WTC11 (cell line): Measurements from ENCODE around the gene LHPP. TPM values are rescaled to one million over a fixed set of nuclear protein-coding genes. Genes with fewer than 3 reads are reported as not detected.

Experiments
- ATAC-seq: fragments of 200-7000 bp; cut with Tn5 transposase; 2 replicates; pipeline ENCODE4 v1.10.0; 2021; ENCODE audit warnings: mild to moderate bottlenecking, moderate library complexity
- CTCF ChIA-PET: fragments of 300-600 bp; sonication (Branson Sonifier 250); formaldehyde crosslinking; loops from one replicate; lab custom pipeline; 2021; ENCODE audit warnings: antibody characterized with exemption; lab: Charles Lee
- POLR2A ChIA-PET: fragments of 350-600 bp; sonication (Branson Sonifier 250); formaldehyde crosslinking; loops from one replicate; lab custom pipeline; 2021; ENCODE audit warnings: antibody characterized with exemption; lab: Charles Lee
- DNase-seq: peaks from one replicate; pipeline ENCODE4 v3.0.0; 2021; ENCODE audit warnings: low spot score
- H3K27ac Mint-ChIP-seq: 2 replicates; pipeline ENCODE4 v1.8.0; 2021; ENCODE audit warnings: mixed read lengths
- H3K27me3 Mint-ChIP-seq: 2 replicates; pipeline ENCODE4 v1.8.0; 2021; ENCODE audit warnings: low read depth, mild to moderate bottlenecking, moderate library complexity, mixed read lengths
- H3K36me3 Mint-ChIP-seq: 2 replicates; pipeline ENCODE4 v1.8.0; 2021; ENCODE audit warnings: mixed read lengths
- H3K4me1 Mint-ChIP-seq: 2 replicates; pipeline ENCODE4 v1.8.0; 2022; ENCODE audit warnings: mixed read lengths
- H3K4me3 Mint-ChIP-seq: 2 replicates; pipeline ENCODE4 v1.8.0; 2021; ENCODE audit warnings: mild to moderate bottlenecking, moderate library complexity, mixed read lengths
- H3K9me3 Mint-ChIP-seq: 2 replicates; pipeline ENCODE4 v1.8.0; 2021; ENCODE audit warnings: mixed read lengths
- ETV6 ChIP-seq: sonication (generic); formaldehyde crosslinking; IDR thresholded peaks from 2 replicates; pipeline ENCODE4 v1.8.1; 2022; ENCODE audit warnings: mild to moderate bottlenecking, missing genetic modification reagents
- FOXK1 ChIP-seq: sonication (generic); formaldehyde crosslinking; IDR thresholded peaks from 2 replicates; pipeline ENCODE4 v1.8.0; 2022; ENCODE audit warnings: mild to moderate bottlenecking, moderate library complexity, missing genetic modification reagents
- FOXP1 ChIP-seq: sonication (generic); formaldehyde crosslinking; IDR thresholded peaks from 2 replicates; pipeline ENCODE4 v1.8.0; 2022; ENCODE audit warnings: missing genetic modification reagents, mild to moderate bottlenecking, moderate library complexity, borderline replicate concordance
- GABPB1 ChIP-seq: sonication (generic); formaldehyde crosslinking; IDR thresholded peaks from 2 replicates; pipeline ENCODE4 v1.8.1; 2023; ENCODE audit warnings: mild to moderate bottlenecking, missing genetic modification reagents
- JAZF1 ChIP-seq: fragments of 250-450 bp; sonication (Bioruptor Pico); IDR thresholded peaks from 2 replicates; pipeline ENCODE4 v1.9.0; 2021; ENCODE audit warnings: moderate library complexity, mild to moderate bottlenecking, inconsistent platforms
- RELA ChIP-seq: sonication (generic); formaldehyde crosslinking; IDR thresholded peaks from 2 replicates; pipeline ENCODE4 v1.8.1; 2022; ENCODE audit warnings: missing genetic modification reagents, mild to moderate bottlenecking, borderline replicate concordance
- TCF7 ChIP-seq: sonication (generic); formaldehyde crosslinking; IDR thresholded peaks from 2 replicates; pipeline ENCODE4 v1.8.0; 2022; ENCODE audit warnings: mild to moderate bottlenecking, low read depth, missing genetic modification reagents, moderate library complexity
- TEAD4 ChIP-seq: sonication (generic); formaldehyde crosslinking; IDR thresholded peaks from 2 replicates; pipeline ENCODE4 v1.8.0; 2022; ENCODE audit warnings: mild to moderate bottlenecking, missing genetic modification reagents
- ZBTB21 ChIP-seq: sonication (generic); formaldehyde crosslinking; IDR thresholded peaks from 2 replicates; pipeline ENCODE4 v1.8.1; 2023; ENCODE audit warnings: mild to moderate bottlenecking, missing genetic modification reagents, borderline replicate concordance
- ZNF138 ChIP-seq: sonication (generic); formaldehyde crosslinking; conservative IDR thresholded peaks from 2 replicates; pipeline ENCODE4 v1.8.1; 2022; ENCODE audit warnings: mild to moderate bottlenecking, moderate library complexity, missing genetic modification reagents
- ZNF219 ChIP-seq: sonication (generic); formaldehyde crosslinking; IDR thresholded peaks from 2 replicates; pipeline ENCODE4 v1.8.0; 2023; ENCODE audit warnings: missing genetic modification reagents, mild to moderate bottlenecking, borderline replicate concordance
- ZNF263 ChIP-seq: sonication (generic); formaldehyde crosslinking; IDR thresholded peaks from 2 replicates; pipeline ENCODE4 v1.8.1; 2022; ENCODE audit warnings: low read depth, mild to moderate bottlenecking, moderate library complexity, missing genetic modification reagents
- ZNF317 ChIP-seq: sonication (generic); formaldehyde crosslinking; IDR thresholded peaks from 2 replicates; pipeline ENCODE4 v1.8.1; 2023; ENCODE audit warnings: low read depth, mild to moderate bottlenecking, moderate library complexity, missing genetic modification reagents, borderline replicate concordance
- ZNF396 ChIP-seq: fragments of 250-450 bp; sonication (Bioruptor Pico); IDR thresholded peaks from 2 replicates; pipeline ENCODE4 v1.8.0; 2021; ENCODE audit warnings: mild to moderate bottlenecking, moderate library complexity, borderline replicate concordance
- total RNA-seq: library from RNA; stranded (reverse); gene quantifications from 3 replicates; pipeline ENCODE4 v1.2.3, GENCODE V29; 2021
- TF ChIP-seq, protein P1 (sequence below): sonication (generic); formaldehyde crosslinking; IDR thresholded peaks from 2 replicates; pipeline ENCODE4 v1.8.0; 2022; ENCODE audit warnings: mild to moderate bottlenecking, missing genetic modification reagents
- TF ChIP-seq, protein P2 (sequence below): fragments of 250-450 bp; sonication (Bioruptor Pico); IDR thresholded peaks from 2 replicates; pipeline ENCODE4 v1.8.0; 2021; ENCODE audit warnings: mild to moderate bottlenecking
- TF ChIP-seq, protein P3 (sequence below): sonication (generic); formaldehyde crosslinking; IDR thresholded peaks from 2 replicates; pipeline ENCODE4 v1.8.1; 2023; ENCODE audit warnings: mild to moderate bottlenecking, missing genetic modification reagents, moderate library complexity
- TF ChIP-seq, protein P4 (sequence below): sonication (generic); formaldehyde crosslinking; IDR thresholded peaks from 2 replicates; pipeline ENCODE4 v1.8.0; 2023; ENCODE audit warnings: missing genetic modification reagents, mild to moderate bottlenecking, borderline replicate concordance
- TF ChIP-seq, protein P5 (sequence below): sonication (generic); formaldehyde crosslinking; IDR thresholded peaks from 2 replicates; pipeline ENCODE4 v1.8.0; 2022; ENCODE audit warnings: mild to moderate bottlenecking, missing genetic modification reagents
- TF ChIP-seq, protein P6 (sequence below): sonication (generic); formaldehyde crosslinking; IDR thresholded peaks from 2 replicates; pipeline ENCODE4 v1.8.1; 2023; ENCODE audit warnings: mild to moderate bottlenecking, missing genetic modification reagents

The LHPP gene
- total RNA-seq, 1 experiment from 2014 or later = 33.2 TPM

DNA sequence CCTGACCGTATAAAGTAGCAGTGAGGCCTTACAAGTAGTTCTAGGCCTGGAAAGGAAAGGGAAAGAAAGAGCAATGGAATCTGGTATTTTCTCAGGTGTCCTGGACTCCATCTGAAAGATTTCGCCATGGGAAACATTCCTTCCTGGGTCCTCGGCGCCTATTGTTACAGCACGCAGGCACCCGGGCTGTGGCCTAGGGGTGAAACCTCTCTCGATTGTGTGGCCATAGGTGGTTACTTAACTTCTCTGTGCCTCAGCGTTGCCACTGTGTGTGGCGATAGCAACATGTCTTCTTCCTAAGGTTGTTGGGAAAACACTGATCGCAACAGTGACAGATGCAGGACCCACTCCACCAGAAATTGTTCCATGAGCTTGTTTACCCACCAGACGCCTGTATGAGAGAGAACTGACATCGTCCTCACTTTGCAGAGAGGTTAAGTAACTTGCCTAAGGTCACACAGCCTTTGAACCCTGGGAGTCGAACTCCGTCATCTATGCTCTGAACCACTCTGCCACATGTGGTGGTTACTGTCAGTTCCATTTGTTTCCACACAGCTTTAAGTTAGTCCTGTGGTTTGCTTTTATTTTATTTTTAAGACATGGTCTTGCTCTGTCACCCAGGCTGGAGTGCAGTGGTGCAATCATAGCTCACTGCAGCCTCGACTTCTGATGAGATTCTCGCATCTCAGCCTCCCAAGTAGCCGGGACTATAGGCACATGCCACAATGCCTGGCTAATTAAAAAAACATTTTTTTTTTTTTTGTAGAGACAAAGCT lies 73.4 kb downstream of the LHPP start:
- no peak overlapping the region for H3K4me3 Mint-ChIP-seq
- peaks cover 42% of the 10 kb centered on the region for H3K4me1 Mint-ChIP-seq
- peak overlapping the region; percentile 57 for H3K27ac Mint-ChIP-seq
- POLR2A ChIA-PET = no interaction called here
- H3K36me3 Mint-ChIP-seq = no peaks in the 10 kb centered on the region
- DNase-seq = no peak
- ATAC-seq = no peak
- no peaks in the 10 kb centered on the region; the same call in 1 of the 2 replicates for H3K27me3 Mint-ChIP-seq
- CTCF ChIA-PET = interaction anchor here (0.5 to 3.3 kb wide), 19 partner anchors 11 to 388 kb away, joined by 3 to 26 read pairs (median 6); no protein-coding TSS in a partner anchor
- no peaks in the 10 kb centered on the region for H3K9me3 Mint-ChIP-seq
- TF ChIP-seq, protein P1, sequence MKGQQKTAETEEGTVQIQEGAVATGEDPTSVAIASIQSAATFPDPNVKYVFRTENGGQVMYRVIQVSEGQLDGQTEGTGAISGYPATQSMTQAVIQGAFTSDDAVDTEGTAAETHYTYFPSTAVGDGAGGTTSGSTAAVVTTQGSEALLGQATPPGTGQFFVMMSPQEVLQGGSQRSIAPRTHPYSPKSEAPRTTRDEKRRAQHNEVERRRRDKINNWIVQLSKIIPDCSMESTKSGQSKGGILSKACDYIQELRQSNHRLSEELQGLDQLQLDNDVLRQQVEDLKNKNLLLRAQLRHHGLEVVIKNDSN (CRISPR knock-in tag) = no peak
- TF ChIP-seq FOXK1 (CRISPR knock-in tag) (no peak), TCF7 (CRISPR knock-in tag) (no peak), ZNF396 (no peak), ZNF138 (no peak), RELA (CRISPR knock-in tag) (no peak), TEAD4 (no peak), ZNF263 (CRISPR knock-in tag) (no peak), FOXP1 (no peak), ZNF219 (CRISPR knock-in tag) (no peak), ZNF317 (CRISPR knock-in tag) (no peak), ZBTB21 (CRISPR knock-in tag) (no peak), JAZF1 (CRISPR knock-in tag) (no peak), GABPB1 (no peak), ETV6 (CRISPR knock-in tag) (no peak)
- TF ChIP-seq, protein P2, sequence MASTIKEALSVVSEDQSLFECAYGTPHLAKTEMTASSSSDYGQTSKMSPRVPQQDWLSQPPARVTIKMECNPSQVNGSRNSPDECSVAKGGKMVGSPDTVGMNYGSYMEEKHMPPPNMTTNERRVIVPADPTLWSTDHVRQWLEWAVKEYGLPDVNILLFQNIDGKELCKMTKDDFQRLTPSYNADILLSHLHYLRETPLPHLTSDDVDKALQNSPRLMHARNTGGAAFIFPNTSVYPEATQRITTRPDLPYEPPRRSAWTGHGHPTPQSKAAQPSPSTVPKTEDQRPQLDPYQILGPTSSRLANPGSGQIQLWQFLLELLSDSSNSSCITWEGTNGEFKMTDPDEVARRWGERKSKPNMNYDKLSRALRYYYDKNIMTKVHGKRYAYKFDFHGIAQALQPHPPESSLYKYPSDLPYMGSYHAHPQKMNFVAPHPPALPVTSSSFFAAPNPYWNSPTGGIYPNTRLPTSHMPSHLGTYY = no peak
- TF ChIP-seq, protein P3, sequence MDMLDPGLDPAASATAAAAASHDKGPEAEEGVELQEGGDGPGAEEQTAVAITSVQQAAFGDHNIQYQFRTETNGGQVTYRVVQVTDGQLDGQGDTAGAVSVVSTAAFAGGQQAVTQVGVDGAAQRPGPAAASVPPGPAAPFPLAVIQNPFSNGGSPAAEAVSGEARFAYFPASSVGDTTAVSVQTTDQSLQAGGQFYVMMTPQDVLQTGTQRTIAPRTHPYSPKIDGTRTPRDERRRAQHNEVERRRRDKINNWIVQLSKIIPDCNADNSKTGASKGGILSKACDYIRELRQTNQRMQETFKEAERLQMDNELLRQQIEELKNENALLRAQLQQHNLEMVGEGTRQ = no peak
- TF ChIP-seq, protein P4, sequence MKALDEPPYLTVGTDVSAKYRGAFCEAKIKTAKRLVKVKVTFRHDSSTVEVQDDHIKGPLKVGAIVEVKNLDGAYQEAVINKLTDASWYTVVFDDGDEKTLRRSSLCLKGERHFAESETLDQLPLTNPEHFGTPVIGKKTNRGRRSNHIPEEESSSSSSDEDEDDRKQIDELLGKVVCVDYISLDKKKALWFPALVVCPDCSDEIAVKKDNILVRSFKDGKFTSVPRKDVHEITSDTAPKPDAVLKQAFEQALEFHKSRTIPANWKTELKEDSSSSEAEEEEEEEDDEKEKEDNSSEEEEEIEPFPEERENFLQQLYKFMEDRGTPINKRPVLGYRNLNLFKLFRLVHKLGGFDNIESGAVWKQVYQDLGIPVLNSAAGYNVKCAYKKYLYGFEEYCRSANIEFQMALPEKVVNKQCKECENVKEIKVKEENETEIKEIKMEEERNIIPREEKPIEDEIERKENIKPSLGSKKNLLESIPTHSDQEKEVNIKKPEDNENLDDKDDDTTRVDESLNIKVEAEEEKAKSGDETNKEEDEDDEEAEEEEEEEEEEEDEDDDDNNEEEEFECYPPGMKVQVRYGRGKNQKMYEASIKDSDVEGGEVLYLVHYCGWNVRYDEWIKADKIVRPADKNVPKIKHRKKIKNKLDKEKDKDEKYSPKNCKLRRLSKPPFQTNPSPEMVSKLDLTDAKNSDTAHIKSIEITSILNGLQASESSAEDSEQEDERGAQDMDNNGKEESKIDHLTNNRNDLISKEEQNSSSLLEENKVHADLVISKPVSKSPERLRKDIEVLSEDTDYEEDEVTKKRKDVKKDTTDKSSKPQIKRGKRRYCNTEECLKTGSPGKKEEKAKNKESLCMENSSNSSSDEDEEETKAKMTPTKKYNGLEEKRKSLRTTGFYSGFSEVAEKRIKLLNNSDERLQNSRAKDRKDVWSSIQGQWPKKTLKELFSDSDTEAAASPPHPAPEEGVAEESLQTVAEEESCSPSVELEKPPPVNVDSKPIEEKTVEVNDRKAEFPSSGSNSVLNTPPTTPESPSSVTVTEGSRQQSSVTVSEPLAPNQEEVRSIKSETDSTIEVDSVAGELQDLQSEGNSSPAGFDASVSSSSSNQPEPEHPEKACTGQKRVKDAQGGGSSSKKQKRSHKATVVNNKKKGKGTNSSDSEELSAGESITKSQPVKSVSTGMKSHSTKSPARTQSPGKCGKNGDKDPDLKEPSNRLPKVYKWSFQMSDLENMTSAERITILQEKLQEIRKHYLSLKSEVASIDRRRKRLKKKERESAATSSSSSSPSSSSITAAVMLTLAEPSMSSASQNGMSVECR = no peak
- TF ChIP-seq, protein P5, sequence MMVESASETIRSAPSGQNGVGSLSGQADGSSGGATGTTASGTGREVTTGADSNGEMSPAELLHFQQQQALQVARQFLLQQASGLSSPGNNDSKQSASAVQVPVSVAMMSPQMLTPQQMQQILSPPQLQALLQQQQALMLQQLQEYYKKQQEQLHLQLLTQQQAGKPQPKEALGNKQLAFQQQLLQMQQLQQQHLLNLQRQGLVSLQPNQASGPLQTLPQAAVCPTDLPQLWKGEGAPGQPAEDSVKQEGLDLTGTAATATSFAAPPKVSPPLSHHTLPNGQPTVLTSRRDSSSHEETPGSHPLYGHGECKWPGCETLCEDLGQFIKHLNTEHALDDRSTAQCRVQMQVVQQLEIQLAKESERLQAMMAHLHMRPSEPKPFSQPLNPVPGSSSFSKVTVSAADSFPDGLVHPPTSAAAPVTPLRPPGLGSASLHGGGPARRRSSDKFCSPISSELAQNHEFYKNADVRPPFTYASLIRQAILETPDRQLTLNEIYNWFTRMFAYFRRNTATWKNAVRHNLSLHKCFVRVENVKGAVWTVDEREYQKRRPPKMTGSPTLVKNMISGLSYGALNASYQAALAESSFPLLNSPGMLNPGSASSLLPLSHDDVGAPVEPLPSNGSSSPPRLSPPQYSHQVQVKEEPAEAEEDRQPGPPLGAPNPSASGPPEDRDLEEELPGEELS (CRISPR knock-in tag) = no peak
- TF ChIP-seq, protein P6, sequence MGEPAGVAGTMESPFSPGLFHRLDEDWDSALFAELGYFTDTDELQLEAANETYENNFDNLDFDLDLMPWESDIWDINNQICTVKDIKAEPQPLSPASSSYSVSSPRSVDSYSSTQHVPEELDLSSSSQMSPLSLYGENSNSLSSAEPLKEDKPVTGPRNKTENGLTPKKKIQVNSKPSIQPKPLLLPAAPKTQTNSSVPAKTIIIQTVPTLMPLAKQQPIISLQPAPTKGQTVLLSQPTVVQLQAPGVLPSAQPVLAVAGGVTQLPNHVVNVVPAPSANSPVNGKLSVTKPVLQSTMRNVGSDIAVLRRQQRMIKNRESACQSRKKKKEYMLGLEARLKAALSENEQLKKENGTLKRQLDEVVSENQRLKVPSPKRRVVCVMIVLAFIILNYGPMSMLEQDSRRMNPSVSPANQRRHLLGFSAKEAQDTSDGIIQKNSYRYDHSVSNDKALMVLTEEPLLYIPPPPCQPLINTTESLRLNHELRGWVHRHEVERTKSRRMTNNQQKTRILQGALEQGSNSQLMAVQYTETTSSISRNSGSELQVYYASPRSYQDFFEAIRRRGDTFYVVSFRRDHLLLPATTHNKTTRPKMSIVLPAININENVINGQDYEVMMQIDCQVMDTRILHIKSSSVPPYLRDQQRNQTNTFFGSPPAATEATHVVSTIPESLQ (CRISPR knock-in tag) = no peak
